HFFc6 (cell line): ENCODE results near the gene IST1. TPM values are rescaled to one million over a fixed set of nuclear protein-coding genes. Genes with fewer than 3 reads are reported as not detected.

Experiments used
- DNase-seq: peaks from one replicate; pipeline ENCODE4 v3.0.0-alpha.2; 2018
- H3K27ac Mint-ChIP-seq: 2 replicates; pipeline ENCODE4 v1.8.0; 2020; ENCODE audit warnings: mild to moderate bottlenecking, mixed read lengths
- H3K27me3 Mint-ChIP-seq: 2 replicates; pipeline ENCODE4 v1.8.0; 2021; ENCODE audit warnings: mild to moderate bottlenecking, moderate library complexity, mixed read lengths; ENCODE audit not compliant: insufficient read depth
- H3K36me3 Mint-ChIP-seq: 2 replicates; pipeline ENCODE4 v1.8.0; 2021; ENCODE audit warnings: low read depth, mixed read lengths
- H3K4me1 Mint-ChIP-seq: 2 replicates; pipeline ENCODE4 v1.8.0; 2020; ENCODE audit warnings: low read depth, mixed read lengths
- H3K4me3 Mint-ChIP-seq: 2 replicates; pipeline ENCODE4 v1.8.0; 2020; ENCODE audit warnings: mild to moderate bottlenecking, moderate library complexity, mixed read lengths
- H3K9me3 Mint-ChIP-seq: 2 replicates; pipeline ENCODE4 v1.8.0; 2020; ENCODE audit warnings: mild to moderate bottlenecking, mixed read lengths
- CTCF ChIP-seq: fragments of 200-600 bp; sonication (generic); IDR thresholded peaks from 2 replicates; pipeline ENCODE4 v1.5.0; 2021; ENCODE audit warnings: antibody characterized with exemption, mild to moderate bottlenecking
- total RNA-seq, 6 experiments: library from RNA; stranded (reverse); fragmentation: NEBNext Ultra II Directional; extraction: Animal tissue kit (Norgen Biotek cat#: 25700); gene quantifications; 2 replicates in 1 of 6; 3 replicates in 5 of 6; pipeline ENCODE4 v1.2.3, GENCODE V29; 2021

Gene IST1
- total RNA-seq, 6 experiments from 2014 or later: 113 to 136 (median 125) TPM

GRCh38 chr16:71929048-71929447, 33.7 kb downstream of the IST1 start:
- peak overlapping the region; percentile 65 for H3K4me3 Mint-ChIP-seq
- H3K9me3 Mint-ChIP-seq: no peaks in the 10 kb centered on the region
- DNase-seq: peak; percentile 79
- H3K36me3 Mint-ChIP-seq: peaks cover 34% of the 10 kb centered on the region
- H3K4me1 Mint-ChIP-seq: peaks cover 71% of the 10 kb centered on the region
- TF ChIP-seq CTCF: no peak
- H3K27me3 Mint-ChIP-seq: no peaks in the 10 kb centered on the region
- H3K27ac Mint-ChIP-seq: peak overlapping the region; percentile 79

GRCh38 chr16:71930013-71930563, 34.8 kb downstream of the IST1 start:
- TF ChIP-seq CTCF: no peak
- H3K4me3 Mint-ChIP-seq: no peak overlapping the region
- H3K4me1 Mint-ChIP-seq: peaks cover 68% of the 10 kb centered on the region
- no peak for DNase-seq
- H3K9me3 Mint-ChIP-seq: no peaks in the 10 kb centered on the region
- H3K36me3 Mint-ChIP-seq: peaks cover 37% of the 10 kb centered on the region
- peaks cover 2% of the 10 kb centered on the region; the same call in 1 of the 2 replicates for H3K27me3 Mint-ChIP-seq
- H3K27ac Mint-ChIP-seq: peak overlapping the region; percentile 38; the same call in 1 of the 2 replicates

GRCh38 chr16:71931001-71931400, 35.7 kb downstream of the IST1 start:
- no peak for TF ChIP-seq CTCF
- peaks cover 2% of the 10 kb centered on the region; the same call in 1 of the 2 replicates for H3K27me3 Mint-ChIP-seq
- H3K9me3 Mint-ChIP-seq: no peaks in the 10 kb centered on the region
- DNase-seq: no peak
- no peak overlapping the region for H3K27ac Mint-ChIP-seq
- H3K4me3 Mint-ChIP-seq: no peak overlapping the region
- peaks cover 62% of the 10 kb centered on the region for H3K4me1 Mint-ChIP-seq
- H3K36me3 Mint-ChIP-seq: peaks cover 41% of the 10 kb centered on the region

GRCh38 chr16:71931599-71931998, 36.3 kb downstream of the IST1 start:
- peaks cover 38% of the 10 kb centered on the region for H3K36me3 Mint-ChIP-seq
- peaks cover 2% of the 10 kb centered on the region; the same call in 1 of the 2 replicates for H3K27me3 Mint-ChIP-seq
- H3K4me3 Mint-ChIP-seq: no peak overlapping the region
- no peak overlapping the region for H3K27ac Mint-ChIP-seq
- no peak for TF ChIP-seq CTCF
- H3K9me3 Mint-ChIP-seq: no peaks in the 10 kb centered on the region
- H3K4me1 Mint-ChIP-seq: peaks cover 59% of the 10 kb centered on the region
- no peak for DNase-seq

- Mint-ChIP-seq H3K27ac (no peak overlapping the region), H3K27me3 (peaks cover 2% of the 10 kb centered on the region; the same call in 1 of the 2 replicates), H3K9me3 (no peaks in the 10 kb centered on the region), H3K4me1 (peaks cover 45% of the 10 kb centered on the region), H3K4me3 (no peak overlapping the region), H3K36me3 (peaks cover 25% of the 10 kb centered on the region)
- TF ChIP-seq CTCF: no peak
- no peak for DNase-seq
Measured at GRCh38 chr16:71933017-71933416, 37.7 kb downstream of the IST1 start.
